B cell (primary cell): Measurements from ENCODE around the gene EPS8L3. TPM values are rescaled to one million over a fixed set of nuclear protein-coding genes. Genes with fewer than 3 reads are reported as not detected.

ENCODE experiments used
- ATAC-seq: fragments of 200-7000 bp; cut with Tn5 transposase; one replicate; pipeline ENCODE4 v1.10.0; 2021; ENCODE audit warnings: low read depth, mild to moderate bottlenecking, moderate number of reproducible peaks, moderate library complexity
- CTCF ChIA-PET: fragments of 350-600 bp; sonication (Branson Sonifier 250); formaldehyde crosslinking; loops from one replicate; lab custom pipeline; 2021; ENCODE audit warnings: antibody characterized with exemption, inconsistent platforms; lab: Charles Lee
- POLR2A ChIA-PET: fragments of 350-600 bp; sonication (Branson Sonifier 250); formaldehyde crosslinking; loops from one replicate; lab custom pipeline; 2021; ENCODE audit warnings: antibody characterized with exemption; lab: Charles Lee
- DNase-seq: peaks from one replicate; pipeline ENCODE4 v3.0.0; 2013
- H2AFZ ChIP-seq: 2 replicates; pipeline ENCODE4 v1.6.1; 2012; ENCODE audit warnings: mild to moderate bottlenecking, low read depth, low read length; ENCODE audit not compliant: insufficient read depth, poor library complexity, severe bottlenecking
- H3K27ac ChIP-seq, 2 donors: 1 replicate in 1 of 2; 2 replicates in 1 of 2; pipeline ENCODE4 v1.5.1; 2012 to 2013; ENCODE audit warnings: low read length in 2 of 2, mild to moderate bottlenecking in 2 of 2, moderate library complexity in 1 of 2
- H3K27me3 ChIP-seq, 4 experiments: fragments of 200-600 bp in 1 of 4; sonication (generic) in 1 of 4; replicated peaks in 1 of 4; 1 replicate in 2 of 4; 2 replicates in 2 of 4; pipeline versions ENCODE4 v1.6.1 to v1.7.0; 2013 to 2016; ENCODE audit warnings: low read length in 3 of 4, mild to moderate bottlenecking in 2 of 4, mixed read lengths in 1 of 4, moderate library complexity in 1 of 4; ENCODE audit not compliant: insufficient read depth in 4 of 4, control insufficient read depth in 3 of 4; ENCODE audit errors: control extremely low read depth in 1 of 4
- H3K36me3 ChIP-seq, 2 experiments: replicated peaks in 1 of 2; 1 replicate in 1 of 2; 2 replicates in 1 of 2; pipeline versions ENCODE4 v1.6.1 to v1.7.1; 2013; ENCODE audit warnings: low read length in 1 of 2; ENCODE audit not compliant: insufficient read depth in 2 of 2, control insufficient read depth in 1 of 2; ENCODE audit errors: control extremely low read depth in 1 of 2, extremely low read depth in 1 of 2
- H3K4me1 ChIP-seq, 2 donors: fragments of 200-600 bp in 1 of 2; sonication (generic) in 1 of 2; 1 replicate in 1 of 2; 2 replicates in 1 of 2; pipeline versions ENCODE4 v1.5.1 to v1.6.1; 2013 to 2017; ENCODE audit warnings: low read length in 2 of 2; ENCODE audit not compliant: control insufficient read depth in 2 of 2, insufficient read depth in 2 of 2
- H3K4me2 ChIP-seq: replicated peaks from 2 replicates; pipeline ENCODE3; 2012; ENCODE audit warnings: mild to moderate bottlenecking, low read depth, low read length; ENCODE audit not compliant: poor library complexity, severe bottlenecking
- H3K4me3 ChIP-seq, 5 experiments: fragments of 200-600 bp in 1 of 5; sonication (generic) in 1 of 5; 1 replicate in 3 of 5; 2 replicates in 2 of 5; pipeline versions ENCODE4 v1.5.1 to v1.7.0; 2011 to 2016; ENCODE audit warnings: low read length in 4 of 5, mild to moderate bottlenecking in 4 of 5, low read depth in 2 of 5, control low read depth in 1 of 5, moderate library complexity in 1 of 5; ENCODE audit not compliant: insufficient read depth in 1 of 5; ENCODE audit errors: control extremely low read depth in 1 of 5, extremely low read depth in 1 of 5
- H3K79me2 ChIP-seq: fragments of 200-600 bp; sonication (generic); one replicate; pipeline ENCODE4 v1.6.0; 2016; ENCODE audit warnings: low read length; ENCODE audit not compliant: control insufficient read depth, insufficient read depth
- H3K9ac ChIP-seq: fragments of 200-600 bp; sonication (generic); 2 replicates; pipeline ENCODE4 v1.6.1; 2017; ENCODE audit warnings: mild to moderate bottlenecking, low read length, moderate library complexity
- H3K9me3 ChIP-seq, 3 donors: one replicate each; pipeline versions ENCODE4 v1.6.1 to v1.7.1; 2013; ENCODE audit warnings: low read length in 2 of 3; ENCODE audit not compliant: control insufficient read depth in 2 of 3, insufficient read depth in 1 of 3; ENCODE audit errors: control extremely low read depth in 1 of 3
- H4K20me1 ChIP-seq: 2 replicates; pipeline ENCODE4 v1.6.0; 2012; ENCODE audit warnings: mild to moderate bottlenecking, low read length; ENCODE audit not compliant: insufficient read depth, control insufficient read depth, poor library complexity, severe bottlenecking
- H3K27ac Mint-ChIP-seq: one replicate; pipeline ENCODE4 v1.8.0; 2021; ENCODE audit warnings: mixed read lengths
- H3K27me3 Mint-ChIP-seq: one replicate; pipeline ENCODE4 v1.8.0; 2021; ENCODE audit warnings: mixed read lengths
- H3K4me1 Mint-ChIP-seq: one replicate; pipeline ENCODE4 v1.8.0; 2021; ENCODE audit warnings: mixed read lengths
- H3K4me3 Mint-ChIP-seq: one replicate; pipeline ENCODE4 v1.8.0; 2021; ENCODE audit warnings: mixed read lengths
- H3K9me3 Mint-ChIP-seq: one replicate; pipeline ENCODE4 v1.8.0; 2022; ENCODE audit warnings: mixed read lengths; ENCODE audit not compliant: insufficient read depth
- EZH2 ChIP-seq: IDR thresholded peaks from 2 replicates; pipeline ENCODE4 v1.6.1; 2012; ENCODE audit warnings: borderline replicate concordance, low read depth, mild to moderate bottlenecking, moderate library complexity, low read length; ENCODE audit not compliant: insufficient read depth, poor library complexity, severe bottlenecking
- WGBS: methylation state at CpG from one replicate; pipeline ENCODE4 v1.1.5; 2013; ENCODE audit warnings: missing lambda C conversion rate; ENCODE audit not compliant: insufficient coverage; 5-methylcytosine and 5-hydroxymethylcytosine counted together
- intact Hi-C: fragments of 100-400 bp; cut with micrococcal nuclease; formaldehyde crosslinking; loops from one replicate; pipeline ENCODE4 v1.10.0; 2022
- polyA plus RNA-seq: library from polyadenylated mRNA; depleted of rRNA; stranded (reverse); fragments of >200 nt; gene quantifications from 2 replicates; pipeline ENCODE4 v1.2.3, GENCODE V29; 2012
- total RNA-seq, 2 donors: library from RNA; stranded (reverse); fragments of 120-200 nt in 1 of 2; gene quantifications; 1 replicate in 1 of 2; 2 replicates in 1 of 2; pipeline versions ENCODE4 v1.2.3 to v1.2.4, GENCODE V29; 2013 to 2022
- TF ChIP-seq, protein P1 (sequence below): fragments of 200-600 bp; IDR thresholded peaks from one replicate; pipeline ENCODE4 v1.8.0; 2022; ENCODE audit warnings: antibody characterized with exemption, mild to moderate bottlenecking

EPS8L3 gene
- total and polyA plus RNA-seq, 2 donors (not counting 1 experiment from before 2014, with no cell fraction given), result not detected

DNA sequence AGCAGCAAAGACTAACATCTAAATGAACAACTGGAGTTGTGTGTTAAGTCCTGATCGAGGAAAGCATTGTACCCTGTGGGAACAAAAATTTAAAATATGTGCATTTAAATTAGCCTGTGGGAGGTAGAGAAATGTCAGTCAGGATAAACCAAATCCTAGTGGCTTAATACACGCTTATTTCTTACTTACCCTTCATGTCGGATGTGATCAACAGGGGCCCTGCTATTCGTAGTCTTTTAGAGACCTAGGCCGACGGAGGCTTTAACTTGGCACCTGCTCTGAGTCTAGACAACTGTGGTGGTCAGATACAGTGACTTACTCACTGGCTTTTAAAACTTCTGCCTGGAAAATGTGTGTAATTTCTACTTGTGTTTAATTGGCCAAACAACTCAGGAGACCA is 33.1 kb downstream of the EPS8L3 start:
- no peak overlapping the region for H3K27ac Mint-ChIP-seq
- no peaks in the 10 kb centered on the region for H3K9me3 Mint-ChIP-seq
- ATAC-seq (no peak), DNase-seq (no peak)
- Histone ChIP-seq H3K9me3 (no peaks in the 10 kb centered on the region), H3K79me2 (no peaks in the 10 kb centered on the region), H2AFZ (no peak overlapping the region), H3K36me3 (no peaks in the 10 kb centered on the region), H3K4me3 (no peak overlapping the region), H4K20me1 (no peaks in the 10 kb centered on the region), H3K9ac (no peak overlapping the region), H3K27ac (no peak overlapping the region), H3K4me2 (no peak overlapping the region), H3K27me3 (no peaks in the 10 kb centered on the region), H3K4me1 (no peaks in the 10 kb centered on the region)
- TF ChIP-seq EZH2, result no peak
- no peak overlapping the region for H3K4me3 Mint-ChIP-seq
- H3K27me3 Mint-ChIP-seq, result peaks cover 11% of the 10 kb centered on the region
- ChIA-PET CTCF (no interaction called here), POLR2A (no interaction called here)
- intact Hi-C loops, result no loop called here
- no peaks in the 10 kb centered on the region for H3K4me1 Mint-ChIP-seq
- WGBS, result 96% methylated on average over 4 of the region's 6 CpGs

DNA sequence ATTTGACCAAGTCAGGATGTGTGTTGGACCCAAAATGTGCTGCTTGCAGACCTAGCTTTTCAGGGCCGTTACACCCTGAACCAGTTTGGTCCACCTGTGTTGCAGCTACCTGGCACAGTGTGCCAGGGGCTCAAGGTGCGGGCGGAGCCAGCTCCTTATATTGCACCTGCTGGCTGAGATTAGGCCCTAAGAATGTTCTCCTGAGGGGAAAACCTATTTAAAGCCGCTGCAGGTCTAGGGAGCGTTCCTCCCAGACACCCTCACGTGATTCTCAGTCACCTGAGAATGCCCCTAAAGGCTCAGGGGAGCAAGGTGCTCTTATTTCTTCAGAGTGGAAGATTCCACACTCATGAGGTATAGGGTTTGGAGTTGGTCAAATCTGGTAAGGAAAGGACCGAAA is 34.9 kb downstream of the EPS8L3 start:
- Histone ChIP-seq H3K9me3 (no peaks in the 10 kb centered on the region), H3K4me1 (no peaks in the 10 kb centered on the region), H3K4me2 (no peak overlapping the region), H4K20me1 (no peaks in the 10 kb centered on the region), H3K27me3 (no peaks in the 10 kb centered on the region), H3K36me3 (no peaks in the 10 kb centered on the region), H2AFZ (no peak overlapping the region), H3K9ac (no peak overlapping the region), H3K79me2 (no peaks in the 10 kb centered on the region), H3K27ac (no peak overlapping the region), H3K4me3 (no peak overlapping the region)
- Mint-ChIP-seq H3K27ac (no peak overlapping the region), H3K27me3 (peaks cover 15% of the 10 kb centered on the region), H3K4me3 (no peak overlapping the region), H3K9me3 (no peaks in the 10 kb centered on the region), H3K4me1 (no peaks in the 10 kb centered on the region)
- WGBS, result 72% methylated on average over 3 of the region's 7 CpGs
- no peak for TF ChIP-seq EZH2
- TF ChIP-seq, protein P1, sequence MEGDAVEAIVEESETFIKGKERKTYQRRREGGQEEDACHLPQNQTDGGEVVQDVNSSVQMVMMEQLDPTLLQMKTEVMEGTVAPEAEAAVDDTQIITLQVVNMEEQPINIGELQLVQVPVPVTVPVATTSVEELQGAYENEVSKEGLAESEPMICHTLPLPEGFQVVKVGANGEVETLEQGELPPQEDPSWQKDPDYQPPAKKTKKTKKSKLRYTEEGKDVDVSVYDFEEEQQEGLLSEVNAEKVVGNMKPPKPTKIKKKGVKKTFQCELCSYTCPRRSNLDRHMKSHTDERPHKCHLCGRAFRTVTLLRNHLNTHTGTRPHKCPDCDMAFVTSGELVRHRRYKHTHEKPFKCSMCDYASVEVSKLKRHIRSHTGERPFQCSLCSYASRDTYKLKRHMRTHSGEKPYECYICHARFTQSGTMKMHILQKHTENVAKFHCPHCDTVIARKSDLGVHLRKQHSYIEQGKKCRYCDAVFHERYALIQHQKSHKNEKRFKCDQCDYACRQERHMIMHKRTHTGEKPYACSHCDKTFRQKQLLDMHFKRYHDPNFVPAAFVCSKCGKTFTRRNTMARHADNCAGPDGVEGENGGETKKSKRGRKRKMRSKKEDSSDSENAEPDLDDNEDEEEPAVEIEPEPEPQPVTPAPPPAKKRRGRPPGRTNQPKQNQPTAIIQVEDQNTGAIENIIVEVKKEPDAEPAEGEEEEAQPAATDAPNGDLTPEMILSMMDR, result no peak
- intact Hi-C loops, result no loop called here
- ChIA-PET CTCF (no interaction called here), POLR2A (no interaction called here)
- DNase-seq (no peak), ATAC-seq (no peak)
